Bronchial epithelial cell (primary cell): ENCODE data around the gene HSPA6. TPM values are rescaled to one million over a fixed set of nuclear protein-coding genes. Genes with fewer than 3 reads are reported as not detected.
"Not testable (repeated sequence)": the region's sequence is repeated elsewhere in the genome, so short reads cannot be mapped to it uniquely, and the experiment has no call there.

ENCODE experiments used
- DNase-seq: peaks from one replicate; pipeline ENCODE4 v3.0.0-alpha.2; 2010; ENCODE audit warnings: low read depth
- FAIRE-seq: peaks from 2 replicates; lab custom pipeline; 2011; peaks lifted over from hg19 to GRCh38; lab: Jason Lieb, UNC
- H3K27me3 ChIP-seq: 2 replicates; pipeline ENCODE4 v1.5.1; 2011; ENCODE audit warnings: low read length; ENCODE audit not compliant: control insufficient read depth, insufficient read depth
- H3K36me3 ChIP-seq: 2 replicates; pipeline ENCODE4 v1.5.1; 2011; ENCODE audit warnings: low read length; ENCODE audit not compliant: control insufficient read depth, insufficient read depth
- H3K4me3 ChIP-seq: 2 replicates; pipeline ENCODE4 v1.5.1; 2011; ENCODE audit warnings: mild to moderate bottlenecking, low read depth, low read length, control low read depth
- CTCF ChIP-seq: IDR thresholded peaks from 2 replicates; pipeline ENCODE4 v1.5.1; 2011; ENCODE audit warnings: mild to moderate bottlenecking, moderate library complexity, low read length, control low read depth, inconsistent platforms; ENCODE audit not compliant: insufficient read depth, severe bottlenecking
- total RNA-seq: library from RNA; depleted of rRNA; stranded (reverse); fragments of >200 nt; gene quantifications from 2 replicates; pipeline ENCODE4 v1.2.1, GENCODE V29; 2014

HSPA6 gene
- total RNA-seq, 1 donor from 2014 or later = 1.6 TPM

- no peak for TF ChIP-seq CTCF
- H3K4me3 ChIP-seq = no peak overlapping the region
- no peaks in the 10 kb centered on the region for H3K36me3 ChIP-seq
- DNase-seq = no peak
- no peak for FAIRE-seq
- H3K27me3 ChIP-seq = no peaks in the 10 kb centered on the region
Observed at GRCh38 chr1:161506336-161507223, 17.8 kb upstream of the HSPA6 start.

DNA sequence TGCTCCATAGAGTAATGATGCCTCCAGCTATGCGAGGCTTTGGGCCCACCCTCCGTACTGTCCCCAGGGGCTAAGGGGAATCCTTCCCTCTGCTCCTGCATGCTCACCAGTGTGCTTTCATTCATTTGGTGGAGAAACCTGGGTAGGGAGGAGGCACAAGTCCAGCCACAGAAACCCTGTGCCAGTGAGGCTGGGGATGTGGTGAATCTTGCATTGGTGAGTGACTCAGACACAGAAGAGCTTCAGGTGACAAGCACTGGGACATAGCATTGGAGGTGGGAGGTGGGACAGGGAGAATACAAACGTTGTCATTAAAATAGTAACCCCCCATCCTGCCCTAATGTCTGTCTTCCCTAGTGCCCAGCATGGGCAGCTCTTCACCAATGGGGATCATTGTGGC, 13.9 kb upstream of the HSPA6 start:
- H3K27me3 ChIP-seq = no peaks in the 10 kb centered on the region
- FAIRE-seq = no peak
- no peaks in the 10 kb centered on the region for H3K36me3 ChIP-seq
- no peak overlapping the region for H3K4me3 ChIP-seq
- DNase-seq = no peak
- TF ChIP-seq CTCF = no peak

DNA sequence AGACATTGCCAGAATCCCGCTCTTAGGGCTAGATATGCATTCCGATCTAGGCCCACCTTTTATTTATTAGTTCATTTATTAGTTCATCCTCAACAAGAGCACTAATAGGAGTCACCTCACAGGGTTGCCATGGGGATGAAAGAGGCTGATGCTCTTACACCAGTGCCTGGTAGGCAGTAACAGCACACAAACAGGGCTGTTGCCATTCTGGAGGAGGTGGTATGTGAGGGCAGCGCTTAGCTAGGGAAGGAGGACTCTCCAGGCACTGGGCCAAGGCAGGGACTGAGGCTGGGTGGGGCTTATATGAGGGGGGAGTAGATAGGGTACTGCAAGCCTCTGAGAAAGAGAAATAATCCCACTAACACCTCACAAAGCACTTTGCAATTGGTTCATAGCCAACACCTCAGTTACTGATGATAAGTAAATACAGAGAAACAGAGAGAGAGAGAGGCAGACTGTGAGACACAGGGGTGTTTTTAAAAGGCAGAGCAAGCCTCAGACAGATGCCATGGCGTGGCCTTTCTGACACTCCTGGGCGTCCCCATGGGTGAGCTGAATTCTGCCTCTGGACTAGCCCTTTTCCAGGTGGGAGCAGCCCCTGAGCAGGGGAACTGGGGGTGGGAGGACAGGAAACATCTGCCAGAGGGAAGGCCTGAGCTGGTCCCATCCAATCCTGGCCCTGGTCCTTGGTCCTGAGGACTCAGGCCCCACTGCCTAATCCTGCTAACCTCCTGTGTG, 13.2 kb upstream of the HSPA6 start:
- FAIRE-seq = no peak
- Histone ChIP-seq H3K27me3 (no peaks in the 10 kb centered on the region), H3K4me3 (no peak overlapping the region), H3K36me3 (no peaks in the 10 kb centered on the region)
- TF ChIP-seq CTCF = no peak
- DNase-seq = no peak

- Histone ChIP-seq H3K36me3 (no peaks in the 10 kb centered on the region), H3K27me3 (no peaks in the 10 kb centered on the region), H3K4me3 (no peak overlapping the region)
- DNase-seq (no peak), FAIRE-seq (no peak)
- no peak for TF ChIP-seq CTCF
Observed at GRCh38 chr1:161511756-161512060, 12.6 kb upstream of the HSPA6 start.

GRCh38 chr1:161512636-161513447, 11.5 kb upstream of the HSPA6 start:
- H3K36me3 ChIP-seq, H3K27me3 ChIP-seq, DNase-seq, FAIRE-seq, H3K4me3 ChIP-seq: not testable (repeated sequence)

DNA sequence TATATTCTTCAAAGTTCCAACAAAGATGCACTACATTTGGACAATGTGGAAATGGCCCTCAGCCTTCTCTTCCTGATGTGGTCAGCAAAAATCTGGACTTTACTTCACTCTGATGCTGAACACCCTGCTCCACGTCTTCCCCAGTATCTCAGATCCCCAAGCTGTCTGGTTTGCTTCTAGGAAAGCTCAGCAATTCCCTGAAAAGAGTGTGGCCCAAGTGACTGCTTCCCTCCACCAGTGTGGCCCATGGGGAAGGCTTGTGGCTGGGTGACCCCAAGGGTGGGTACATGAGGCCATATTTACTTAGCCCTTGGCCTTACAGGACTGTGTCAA, 10.9 kb upstream of the HSPA6 start:
- H3K27me3 ChIP-seq, FAIRE-seq, H3K4me3 ChIP-seq, DNase-seq, H3K36me3 ChIP-seq: not testable (repeated sequence)

- not testable (repeated sequence) for H3K4me3 ChIP-seq, FAIRE-seq, H3K36me3 ChIP-seq, DNase-seq, H3K27me3 ChIP-seq
Observed at GRCh38 chr1:161513953-161514352, 10.4 kb upstream of the HSPA6 start.

DNA sequence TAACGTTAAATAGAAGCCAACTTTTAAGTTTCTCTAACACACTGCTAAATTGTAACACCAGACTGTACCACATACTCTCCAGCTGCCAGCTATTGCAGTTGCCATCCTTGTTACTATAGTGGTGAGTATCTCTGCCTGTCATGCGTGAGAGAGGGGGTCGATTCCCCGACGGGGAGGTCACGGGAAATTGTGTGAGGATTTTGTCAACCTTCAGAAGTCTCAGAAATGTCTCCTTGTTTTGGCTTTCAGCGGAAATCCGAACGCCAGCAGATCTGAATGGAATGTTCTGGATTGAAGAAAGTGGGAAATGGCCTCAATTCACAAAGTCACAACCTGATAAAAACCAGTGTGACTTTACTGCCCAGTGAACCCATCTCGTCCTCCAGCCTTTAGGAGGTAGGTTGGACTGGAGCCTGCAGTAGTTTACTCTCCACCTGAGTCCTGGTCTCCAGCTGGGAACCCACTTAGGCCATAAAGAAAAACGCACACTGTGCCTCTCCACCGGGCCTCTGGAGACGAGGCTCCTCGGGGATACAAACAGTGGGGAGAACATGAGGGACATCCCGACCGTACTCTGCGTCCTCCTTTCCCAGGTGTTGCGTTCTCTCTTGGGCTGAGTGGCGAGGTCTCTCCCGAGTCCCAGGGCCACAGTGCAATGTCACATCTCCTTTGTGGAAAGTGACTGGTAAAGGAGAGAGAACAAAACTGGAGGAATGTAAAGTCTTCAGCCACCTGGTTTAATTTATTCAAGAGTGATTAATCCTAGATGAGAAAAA, 1.1 kb upstream of the HSPA6 start:
- DNase-seq, H3K27me3 ChIP-seq, H3K36me3 ChIP-seq, FAIRE-seq, H3K4me3 ChIP-seq: not testable (repeated sequence)

- H3K4me3 ChIP-seq = peak overlapping the region; percentile 34
- DNase-seq, FAIRE-seq, H3K27me3 ChIP-seq, H3K36me3 ChIP-seq: not testable (repeated sequence)
Observed at GRCh38 chr1:161524742-161525291, 477 bp downstream of the HSPA6 start.
